HL-60 (cell line): ENCODE measurements around the gene TEX48.

Source experiments
- CTCF ChIP-seq: IDR thresholded peaks from one replicate; pipeline ENCODE4 v1.5.1; 2011; ENCODE audit warnings: low read length, control low read depth, inconsistent platforms; ENCODE audit not compliant: insufficient read depth
- POLR2AphosphoS5 ChIP-seq: IDR thresholded peaks from 2 replicates; pipeline ENCODE4 v1.6.1; 2012; ENCODE audit warnings: low read depth

GRCh38 chr9:114731701-114732100 is 49.7 kb upstream of the TEX48 start:
- TF ChIP-seq CTCF = no peak
- TF ChIP-seq POLR2AphosphoS5 = no peak
